ENCODE results near the gene TASOR.
"Not testable (repeated sequence)": the region's sequence is repeated elsewhere in the genome, so short reads cannot be mapped to it uniquely, and the experiment has no call there.

TASOR gene

GRCh38 chr3:56711344-56711743 lies 28.3 kb upstream of the TASOR start:
- TF ChIP-seq CTCF (IDR thresholded peaks at IDR 0.05; ENCODE audit: control insufficient read depth, insufficient read depth, low read depth, low read length, missing control alignments), result no peak
- DNase-seq (ENCODE audit: low read depth), result no peak

GRCh38 chr3:56707412-56707811 lies 24.3 kb upstream of the TASOR start:
- H3K4me3 ChIP-seq (ENCODE audit: control insufficient read depth, low read depth, low read length); DNase-seq (ENCODE audit: low read depth): not testable (repeated sequence)
- peak; percentile 4 for TF ChIP-seq CTCF (IDR thresholded peaks at IDR 0.05; ENCODE audit: control insufficient read depth, insufficient read depth, low read depth, low read length, missing control alignments)

More at GRCh38 chr3:56711344-56711743, 28.3 kb upstream of the TASOR start:
- H3K4me3 ChIP-seq (ENCODE audit: control insufficient read depth, low read depth, low read length), result no peak overlapping the region

- no peak for TF ChIP-seq CTCF (IDR thresholded peaks at IDR 0.05; ENCODE audit: control insufficient read depth, insufficient read depth, low read depth, low read length, missing control alignments)
- no peak for DNase-seq (ENCODE audit: low read depth)
These were observed 23.6 kb upstream of the TASOR start for GRCh38 chr3:56706629-56707028.

GRCh38 chr3:56704706-56705105 lies 21.6 kb upstream of the TASOR start:
- no peak for DNase-seq (ENCODE audit: low read depth)
- no peak overlapping the region for H3K4me3 ChIP-seq (ENCODE audit: control insufficient read depth, low read depth, low read length)
- TF ChIP-seq CTCF (IDR thresholded peaks at IDR 0.05; ENCODE audit: control insufficient read depth, insufficient read depth, low read depth, low read length, missing control alignments), result no peak

More at GRCh38 chr3:56706629-56707028, 23.6 kb upstream of the TASOR start:
- H3K4me3 ChIP-seq (ENCODE audit: control insufficient read depth, low read depth, low read length), result no peak overlapping the region

- TF ChIP-seq CTCF (IDR thresholded peaks at IDR 0.05; ENCODE audit: control insufficient read depth, insufficient read depth, low read depth, low read length, missing control alignments), result peak; percentile 73
- peak; percentile 52 for DNase-seq (ENCODE audit: low read depth)
- no peak overlapping the region for H3K4me3 ChIP-seq (ENCODE audit: control insufficient read depth, low read depth, low read length)
These were observed 19.6 kb upstream of the TASOR start for GRCh38 chr3:56702490-56703315.

GRCh38 chr3:56700151-56700550 lies 17.1 kb upstream of the TASOR start:
- no peak overlapping the region for H3K4me3 ChIP-seq (ENCODE audit: control insufficient read depth, low read depth, low read length)
- no peak for TF ChIP-seq CTCF (IDR thresholded peaks at IDR 0.05; ENCODE audit: control insufficient read depth, insufficient read depth, low read depth, low read length, missing control alignments)
- no peak for DNase-seq (ENCODE audit: low read depth)
